PC-9 (cell line): ENCODE measurements around the gene OPRM1.

Source experiments
- EZH2 ChIP-seq: fragments of 200-600 bp; sonication (generic); IDR thresholded peaks from 2 replicates; pipeline ENCODE4 v1.8.0; 2017; ENCODE audit warnings: antibody characterized with exemption, low read depth
- TF ChIP-seq, protein P1 (sequence below): fragments of 200-600 bp; sonication (generic); conservative IDR thresholded peaks from 2 replicates; pipeline ENCODE4 v1.6.1; 2017; ENCODE audit warnings: mixed run types, antibody characterized with exemption, mild to moderate bottlenecking, moderate library complexity

GRCh38 chr6:154111025-154111424, 72.0 kb downstream of the OPRM1 start:
- TF ChIP-seq, protein P1, sequence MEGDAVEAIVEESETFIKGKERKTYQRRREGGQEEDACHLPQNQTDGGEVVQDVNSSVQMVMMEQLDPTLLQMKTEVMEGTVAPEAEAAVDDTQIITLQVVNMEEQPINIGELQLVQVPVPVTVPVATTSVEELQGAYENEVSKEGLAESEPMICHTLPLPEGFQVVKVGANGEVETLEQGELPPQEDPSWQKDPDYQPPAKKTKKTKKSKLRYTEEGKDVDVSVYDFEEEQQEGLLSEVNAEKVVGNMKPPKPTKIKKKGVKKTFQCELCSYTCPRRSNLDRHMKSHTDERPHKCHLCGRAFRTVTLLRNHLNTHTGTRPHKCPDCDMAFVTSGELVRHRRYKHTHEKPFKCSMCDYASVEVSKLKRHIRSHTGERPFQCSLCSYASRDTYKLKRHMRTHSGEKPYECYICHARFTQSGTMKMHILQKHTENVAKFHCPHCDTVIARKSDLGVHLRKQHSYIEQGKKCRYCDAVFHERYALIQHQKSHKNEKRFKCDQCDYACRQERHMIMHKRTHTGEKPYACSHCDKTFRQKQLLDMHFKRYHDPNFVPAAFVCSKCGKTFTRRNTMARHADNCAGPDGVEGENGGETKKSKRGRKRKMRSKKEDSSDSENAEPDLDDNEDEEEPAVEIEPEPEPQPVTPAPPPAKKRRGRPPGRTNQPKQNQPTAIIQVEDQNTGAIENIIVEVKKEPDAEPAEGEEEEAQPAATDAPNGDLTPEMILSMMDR: no peak
- no peak for TF ChIP-seq EZH2
